GM18867 (cell line): ENCODE results near the gene DNASE2B.

Experiments used
- ATAC-seq: cut with Tn5 transposase; IDR thresholded peaks from one replicate; pipeline ENCODE4 v1.9.1; 2021; ENCODE audit warnings: mild to moderate bottlenecking, moderate library complexity; ENCODE audit not compliant: unreplicated experiment

The DNASE2B gene

GRCh38 chr1:84410328-84411095 is 12.2 kb downstream of the DNASE2B start:
- ATAC-seq = no peak

- ATAC-seq = no peak
Observed at GRCh38 chr1:84412316-84412942, 14.1 kb downstream of the DNASE2B start.

GRCh38 chr1:84415396-84415795 is 17.1 kb downstream of the DNASE2B start:
- no peak for ATAC-seq

GRCh38 chr1:84422909-84423308 is 24.6 kb downstream of the DNASE2B start:
- ATAC-seq = no peak

- no peak for ATAC-seq
Observed at GRCh38 chr1:84424513-84425149, 26.3 kb downstream of the DNASE2B start.

- peak; percentile 50 for ATAC-seq
Observed at GRCh38 chr1:84425150-84425896, 27.0 kb downstream of the DNASE2B start.

- no peak for ATAC-seq
Observed at GRCh38 chr1:84426376-84426775, 28.1 kb downstream of the DNASE2B start.

- no peak for ATAC-seq
Observed at GRCh38 chr1:84427250-84428188, 29.2 kb downstream of the DNASE2B start.

- ATAC-seq = no peak
Observed at GRCh38 chr1:84428235-84428634, 30.0 kb downstream of the DNASE2B start.

GRCh38 chr1:84429231-84429630 is 30.9 kb downstream of the DNASE2B start:
- no peak for ATAC-seq

- no peak for ATAC-seq
Observed at GRCh38 chr1:84430546-84430945, 32.3 kb downstream of the DNASE2B start.

- ATAC-seq = no peak
Observed at GRCh38 chr1:84433258-84434080, 35.2 kb downstream of the DNASE2B start.

GRCh38 chr1:84434081-84434769 is 35.9 kb downstream of the DNASE2B start:
- no peak for ATAC-seq

GRCh38 chr1:84434801-84435549 is 36.7 kb downstream of the DNASE2B start:
- ATAC-seq = peak; percentile 59

- peak; percentile 33 for ATAC-seq
Observed at GRCh38 chr1:84436876-84437655, 38.8 kb downstream of the DNASE2B start.

- ATAC-seq = peak; percentile 97
Observed at GRCh38 chr1:84442256-84442655, 44.0 kb downstream of the DNASE2B start.
